Heart left ventricle (tissue), 16 donors: ENCODE data around the gene PSKH1. TPM values are rescaled to one million over a fixed set of nuclear protein-coding genes. Genes with fewer than 3 reads are reported as not detected.

Experiments used
- ATAC-seq, 4 donors: fragments of 200-7000 bp; cut with Tn5 transposase; one replicate each; pipeline ENCODE4 v1.9.1; 2020 to 2022; ENCODE audit warnings: moderate library complexity in 4 of 4, mild to moderate bottlenecking in 3 of 4, moderate number of reproducible peaks in 1 of 4
- DNase-seq, 5 donors: peaks; one replicate each; pipeline ENCODE4 v3.0.0-alpha.2; 2020
- H3K27ac ChIP-seq, 12 donors: fragments of 200-600 bp; sonication (generic) in 4 of 12; one replicate each; pipeline versions ENCODE4 v1.5.0 to v1.8.0; 2016 to 2022; ENCODE audit warnings: mild to moderate bottlenecking in 2 of 12
- H3K27me3 ChIP-seq, 9 donors: fragments of 200-600 bp; sonication (generic) in 2 of 9; one replicate each; pipeline versions ENCODE4 v1.5.1 to v1.8.0; 2016 to 2022; ENCODE audit warnings: mild to moderate bottlenecking in 3 of 9
- H3K36me3 ChIP-seq, 9 donors: fragments of 200-600 bp; sonication (generic) in 2 of 9; one replicate each; pipeline versions ENCODE4 v1.5.0 to v1.8.0; 2018 to 2022; ENCODE audit warnings: mild to moderate bottlenecking in 2 of 9
- H3K4me1 ChIP-seq, 12 donors: fragments of 200-600 bp; sonication (generic) in 4 of 12; one replicate each; pipeline versions ENCODE4 v1.5.0 to v1.8.0; 2016 to 2022; ENCODE audit warnings: mild to moderate bottlenecking in 3 of 12
- H3K4me3 ChIP-seq, 12 donors: fragments of 200-600 bp; sonication (generic) in 4 of 12; one replicate each; pipeline versions ENCODE4 v1.5.0 to v1.8.0; 2017 to 2022; ENCODE audit warnings: mild to moderate bottlenecking in 9 of 12, moderate library complexity in 4 of 12
- H3K9me3 ChIP-seq, 12 donors: fragments of 200-600 bp; sonication (generic) in 4 of 12; one replicate each; pipeline versions ENCODE4 v1.5.0 to v1.8.0; 2016 to 2022; ENCODE audit warnings: mild to moderate bottlenecking in 1 of 12
- CTCF ChIP-seq, 12 donors: fragments of 200-600 bp; sonication (generic) in 4 of 12; IDR thresholded peaks; one replicate each; pipeline versions ENCODE4 v1.5.0 to v1.8.0; 2018 to 2022; ENCODE audit warnings: antibody characterized with exemption in 12 of 12, mild to moderate bottlenecking in 5 of 12
- POLR2A ChIP-seq, 2 donors: fragments of 450-650 bp; IDR thresholded peaks; one replicate each; pipeline ENCODE4 v1.6.1; 2017; ENCODE audit warnings: antibody characterized with exemption in 2 of 2, mild to moderate bottlenecking in 2 of 2, moderate library complexity in 2 of 2
- WGBS, 4 donors: extraction: QIAGEN DNeasy Blood & Tissue Kit in 2 of 4; methylation state at CpG; one replicate each; pipeline versions ENCODE4 v1.1.5 to v1.1.7; 2013 to 2018; 5-methylcytosine and 5-hydroxymethylcytosine counted together
- intact Hi-C, 10 donors: fragments of 100-400 bp; cut with DNase I; formaldehyde crosslinking; loops; one replicate each; pipeline versions ENCODE4 v1.11.1 to v1.14.2; 2022
- polyA plus RNA-seq, 2 donors: library from polyadenylated mRNA; stranded (reverse); fragments of 200-250 nt; gene quantifications; one replicate each; pipeline ENCODE4 v1.2.3, GENCODE V29; 2013
- total RNA-seq, 9 donors: library from RNA; depleted of rRNA in 2 of 9; stranded (reverse); fragments of >200 nt in 2 of 9; fragmentation: NEBNext Ultra II Directional in 3 of 9; extraction: Animal tissue kit (Norgen Biotek cat#: 25700) in 3 of 9; gene quantifications; one replicate each; pipeline versions ENCODE4 v1.1.0 to v1.2.4, GENCODE V29; 2016 to 2023
- donor health status: ischemic (EF 13 %, LVEDD 7.1; RV severe dilation, severe dysfunction).
- donor health status: healthy with polysubstance abuse.
- donor health status: DM: no; HTN: yes; CAD: no.
- donor health status: DM: no; HTN: no; CAD: no.
- donor health status: ischemic (EF 25% LVEDD 6.9; RV normal size, moderate dysfunction).
- donor health status: ischemic (EF 25% LVEDD 5.7; RV mildly dilated, moderate dysfunction).
- donor health status: healthy.
- donor health status: DM: yes; HTN: yes; CAD: no.
- donor health status: ischemic (EF 35%, LVEDD 5.7; RV mildly dilated, moderate dysfunction).
- donor health status: nonischemic (EF 11% LVEDD 7.7; RV severe dilation, severe dysfunction).
- donor health status: DM: yes; HTN: yes; CAD: no.
- donor health status: PGD.
- donor health status: ischemic (EF 29% LVEDD 5.4; RV normal size, mild dysfunction).
- donor health status: nonischemic (EF 23%, LVEDD 6.1; RV moderate dilation, normal function).

Gene PSKH1
- total and polyA plus RNA-seq, 11 donors, result 16.3 to 36.9 (median 21.6) TPM

GRCh38 chr16:67967183-67967957 is 74.3 kb downstream of the PSKH1 start:
- Histone ChIP-seq H3K4me3 (peak overlapping the region; percentile 67 to 100 (median 91)), H3K27me3 (no peaks in the 10 kb centered on the region)
- ATAC-seq, result no peak

GRCh38 chr16:67967958-67968399 is 74.9 kb downstream of the PSKH1 start:
- 0 to 1% (median 1%) methylated on average over 33 to 45 of the region's 45 CpGs for WGBS, 4 donors
- no peaks in the 10 kb centered on the region for H3K27me3 ChIP-seq
- peaks cover 27 to 55% (median 48%) of the 10 kb centered on the region in 12 donors for H3K4me1 ChIP-seq
- ATAC-seq (peak in 2 of 4 donors; percentile 38 to 46), DNase-seq (peak in 4 of 5 donors; percentile 63 to 81 (median 68))
- intact Hi-C loops, result loop anchor here in 2 of 10 donors (1.0 to 10.0 kb wide), 2 partner anchors 33 to 267 kb away; partner anchors contain the start of gene ESRP2 (in 1 of the 2)
- H3K36me3 ChIP-seq, result peaks cover 0 to 20% (median 7%) of the 10 kb centered on the region in 9 donors
- H3K9me3 ChIP-seq, result no peaks in the 10 kb centered on the region
- TF ChIP-seq CTCF (IDR thresholded peaks at IDR 0.05) (no peak), POLR2A (IDR thresholded peaks at IDR 0.05) (no peak)
- peak overlapping the region; percentile 95 to 100 (median 99) for H3K27ac ChIP-seq
- H3K4me3 ChIP-seq, result peak overlapping the region; percentile 67 to 100 (median 91)

More at GRCh38 chr16:67967183-67967957, 74.3 kb downstream of the PSKH1 start:
- Histone ChIP-seq H3K9me3 (no peaks in the 10 kb centered on the region), H3K4me1 (peaks cover 31 to 61% (median 54%) of the 10 kb centered on the region in 12 donors), H3K36me3 (peaks cover 0 to 26% (median 13%) of the 10 kb centered on the region in 9 donors), H3K27ac (peak overlapping the region; percentile 95 to 100 (median 99))
- intact Hi-C loops, result loop anchor here in 1 of 10 donors (10.0 kb wide), 1 partner anchor 267 kb away; the partner anchor contains the start of gene ESRP2
- no peak for DNase-seq
- no peak for TF ChIP-seq POLR2A (IDR thresholded peaks at IDR 0.05)
- TF ChIP-seq CTCF (IDR thresholded peaks at IDR 0.05), result no peak
- 2 to 4% (median 3%) methylated on average over 18 of the region's 18 CpGs for WGBS, 4 donors

GRCh38 chr16:67968400-67969253 is 75.6 kb downstream of the PSKH1 start, which contains the start of gene SLC12A4:
Gene SLC12A4 (minus strand): TSS chr16:67968637. CDS start chr16:67968553, 84 bp downstream.
- peak; percentile 93 to 95 (median 94) for DNase-seq
- TF ChIP-seq POLR2A (IDR thresholded peaks at IDR 0.05), result peak; percentile 94 to 98
- peak in 4 of 12 donors; percentile 14 to 28 (median 23) for TF ChIP-seq CTCF (IDR thresholded peaks at IDR 0.05)
- Histone ChIP-seq H3K36me3 (peaks cover 0 to 15% (median under 1%) of the 10 kb centered on the region in 9 donors), H3K4me3 (peak within 1 kb of the TSS; percentile 67 to 100 (median 91)), H3K9me3 (no peaks in the 10 kb centered on the region), H3K4me1 (peaks cover 21 to 49% (median 41%) of the 10 kb centered on the region in 12 donors), H3K27me3 (no peaks in the 10 kb centered on the region), H3K27ac (peak within 1 kb of the TSS; percentile 95 to 100 (median 99))
- ATAC-seq, result peak; percentile 84 to 91 (median 90)
- intact Hi-C loops, result loop anchor here in 2 of 10 donors (1.0 to 10.0 kb wide), 2 partner anchors 33 to 266 kb away; partner anchors contain the start of gene ESRP2 (in 1 of the 2)
- WGBS, 4 donors, result 0 to 1% (median 1%) methylated on average over 21 to 78 of the region's 78 CpGs
